ENCODE data around the gene DPYD. TPM values are rescaled to one million over a fixed set of nuclear protein-coding genes. Genes with fewer than 3 reads are reported as not detected.

DPYD gene
- total and polyA plus RNA-seq, 10 of the 15 experiments (the other 5 are each of a cell fraction or from before 2014, with no cell fraction given): 5.7 to 23.8 (median 10.2) TPM

- no peak for DNase-seq (ENCODE audit: low read depth, low spot score)
- BruUV-seq (replicated peaks): no TSS peak
- Histone ChIP-seq H3K4me1 (ENCODE audit: control insufficient read depth, insufficient read depth, low read length) (no peaks in the 10 kb centered on the region), H2AFZ (ENCODE audit: control insufficient read depth, low read depth, low read length) (no peak overlapping the region), H3K4me3 (no peak overlapping the region), H3K36me3 (ENCODE audit: control insufficient read depth in 2 of 2, insufficient read depth in 2 of 2, low read length in 1 of 2) (no peaks in the 10 kb centered on the region), H3K79me2 (ENCODE audit: control insufficient read depth, insufficient read depth, low read length) (no peaks in the 10 kb centered on the region), H3K9me3 (replicated peaks; ENCODE audit: control insufficient read depth, insufficient read depth, low read length) (no peaks in the 10 kb centered on the region; the same call in 2 of the 3 replicates), H4K20me1 (ENCODE audit: control insufficient read depth, insufficient read depth) (no peaks in the 10 kb centered on the region), H3K4me2 (ENCODE audit: control insufficient read depth, insufficient read depth) (no peak overlapping the region), H3K9ac (ENCODE audit: control insufficient read depth, insufficient read depth, low read length) (no peak overlapping the region), H3K27me3 (replicated peaks in 1 of 2; ENCODE audit: control insufficient read depth in 2 of 2, insufficient read depth in 2 of 2, low read length in 1 of 2) (no peaks in the 10 kb centered on the region), H3K27ac (ENCODE audit: control insufficient read depth, insufficient read depth) (no peak overlapping the region)
- ChIA-PET CTCF (interaction anchor here (1.0 to 3.0 kb wide), 4 partner anchors 11 to 271 kb away, joined by 3 to 10 read pairs (median 3); no protein-coding TSS in a partner anchor), POLR2A (no interaction called here), SMC1A (ENCODE audit: uncharacterized antibody, unreplicated experiment) (interaction anchor here (0.8 to 3.7 kb wide), 8 partner anchors 8 to 285 kb away, joined by 3 to 25 read pairs (median 3); no protein-coding TSS in a partner anchor), RAD21 (ENCODE audit: unreplicated experiment) (interaction anchor here (0.8 to 1.7 kb wide), 6 partner anchors 8 to 271 kb away, joined by 3 to 5 read pairs (median 3); no protein-coding TSS in a partner anchor)
- 0% methylated on average over 4 of the region's 4 CpGs for WGBS (ENCODE audit: insufficient coverage, insufficient replicate concordance, low lambda C conversion rate, missing lambda C conversion rate)
- no peak for FAIRE-seq
- peak; percentile 87 for ATAC-seq
- in situ Hi-C loops (cut with MboI): no loop called here
- intact Hi-C loops (cut with micrococcal nuclease; ENCODE audit: unreplicated experiment): no loop called here
- no peak for TF ChIP-seq NFYA (IDR thresholded peaks at IDR 0.05; ENCODE audit: borderline replicate concordance, low read depth, low read length)
- TF ChIP-seq POLR2AphosphoS5 (IDR thresholded peaks at IDR 0.05; ENCODE audit: low read length): no peak
- peak; percentile 43 for TF ChIP-seq JUNB (IDR thresholded peaks at IDR 0.05)
- no peak for TF ChIP-seq RELA (IDR thresholded peaks at IDR 0.05; ENCODE audit: borderline replicate concordance, partially characterized antibody)
- peak; percentile 88 to 96 for TF ChIP-seq BHLHE40 (IDR thresholded peaks at IDR 0.05; ENCODE audit: borderline replicate concordance in 1 of 2, low read depth in 2 of 2, low read length in 1 of 2)
- TF ChIP-seq KDM1A (IDR thresholded peaks at IDR 0.05; ENCODE audit: borderline replicate concordance): no peak
- TF ChIP-seq BCLAF1 (IDR thresholded peaks at IDR 0.05): no peak
- peak; percentile 82 for TF ChIP-seq DPF2 (IDR thresholded peaks at IDR 0.05)
- no peak for TF ChIP-seq ZNF687 (IDR thresholded peaks at IDR 0.05)
- no peak for TF ChIP-seq NFYB (IDR thresholded peaks at IDR 0.05; ENCODE audit: insufficient read depth, low read depth, low read length)
- no peak for TF ChIP-seq REST (IDR thresholded peaks at IDR 0.05; ENCODE audit: low read depth, low read length)
- TF ChIP-seq ZNF384 (IDR thresholded peaks at IDR 0.05; ENCODE audit: borderline replicate concordance, low read depth, low read length): no peak
Measured at GRCh38 chr1:97254731-97255463, 665.9 kb downstream of the DPYD start.

All from GM12878 (cell line).